ENCODE measurements around the gene OXTR.

Gene OXTR

DNA sequence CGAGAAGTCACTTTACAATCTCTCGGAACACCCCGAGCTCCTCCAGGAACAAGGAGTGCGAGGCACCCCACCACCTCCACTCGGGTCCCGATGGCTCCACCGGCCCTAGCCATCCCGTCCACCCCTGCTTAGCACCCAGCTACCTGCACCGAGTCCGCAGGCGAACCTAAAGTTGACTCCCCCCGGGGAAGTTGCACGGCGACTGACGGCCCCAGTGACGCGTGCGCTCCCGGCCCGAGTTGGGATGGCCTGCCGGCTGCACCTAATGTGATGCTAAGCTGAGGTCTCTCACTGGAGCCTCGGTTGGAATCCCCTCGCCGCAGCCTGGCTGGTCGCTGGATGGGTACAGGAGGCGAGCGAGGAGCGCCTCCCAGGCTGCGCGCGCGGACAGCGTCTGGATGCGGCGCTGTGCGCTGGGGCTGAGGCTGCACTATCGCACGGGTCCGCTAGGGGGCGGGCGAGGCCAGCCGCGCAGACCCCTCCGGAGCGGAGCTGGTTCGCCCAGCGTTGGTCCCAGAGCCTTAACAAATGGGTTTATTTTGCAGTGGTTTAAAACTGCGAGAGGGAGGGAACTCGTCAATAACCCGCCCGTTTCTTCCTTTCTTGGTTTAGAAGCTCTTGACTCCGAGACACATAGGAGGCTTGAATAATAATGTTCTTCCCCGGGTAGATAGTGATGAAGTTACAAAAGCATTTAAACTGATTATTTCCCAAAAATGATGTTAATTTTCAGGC is at the start of gene OXTR:
OXTR (minus strand) TSS at position 526 of the 735 bp plus-strand sequence. CDS start 1,426 bp downstream, outside the sequence.
- peak; percentile 50 for DNase-seq

DNA sequence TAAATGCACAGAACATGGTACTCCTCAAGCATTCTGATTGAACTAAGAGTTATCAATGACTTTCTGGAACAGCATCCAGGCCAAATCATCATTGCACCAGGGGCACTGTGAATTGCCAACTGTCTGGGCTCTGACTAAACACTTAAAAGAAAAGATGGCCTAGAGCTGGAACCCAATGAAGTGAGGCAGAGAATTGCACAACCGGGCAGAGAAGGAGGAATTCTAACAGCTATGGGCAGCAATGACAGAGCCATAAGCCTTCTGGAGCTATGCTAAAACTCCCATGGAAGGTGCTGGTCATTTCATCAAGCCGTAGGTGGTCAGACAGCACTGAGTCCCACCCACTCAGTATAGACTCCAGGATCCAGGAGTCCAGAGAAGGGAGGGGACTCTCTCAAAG is 48.1 kb upstream of the OXTR start:
- no peak for DNase-seq

DNA sequence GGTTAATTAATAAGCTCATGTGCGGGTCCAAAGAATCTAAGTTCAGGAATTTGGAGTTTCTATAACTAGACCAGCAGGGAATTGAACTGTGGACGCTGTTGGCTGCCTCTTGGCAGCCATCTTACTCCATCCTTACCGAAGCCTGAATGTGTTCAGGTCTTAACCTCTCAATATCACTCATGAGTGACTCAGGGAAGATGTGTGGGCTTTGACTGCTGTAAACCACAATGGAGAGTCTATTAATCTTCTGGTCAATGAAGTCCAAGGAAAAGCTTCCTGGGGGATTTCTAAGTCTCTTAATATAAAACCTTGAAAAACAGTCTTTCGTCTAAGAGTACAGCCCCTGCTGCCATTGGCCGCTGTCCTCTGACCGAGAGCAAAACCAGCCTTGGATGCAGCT is 46.7 kb upstream of the OXTR start:
- no peak for DNase-seq

DNA sequence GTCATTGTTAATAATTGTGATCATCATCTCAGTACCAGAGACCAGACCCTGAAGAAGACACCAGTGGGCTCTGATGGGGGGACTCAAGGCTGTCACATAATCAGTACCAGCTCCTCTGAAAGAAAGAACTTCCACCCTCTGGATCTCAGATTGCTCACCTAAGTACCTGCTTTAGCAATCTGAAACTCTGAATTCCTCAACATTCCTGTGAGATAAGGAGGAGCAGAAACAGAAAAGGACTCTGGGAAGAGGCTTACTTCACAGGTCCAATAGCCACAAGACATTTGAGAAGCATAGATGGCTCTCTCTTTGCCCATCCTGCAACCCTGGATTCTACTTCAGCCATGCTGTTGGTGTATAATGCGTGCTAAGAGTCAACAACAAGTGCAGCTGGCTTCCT is 44.0 kb upstream of the OXTR start:
- no peak for DNase-seq

DNA sequence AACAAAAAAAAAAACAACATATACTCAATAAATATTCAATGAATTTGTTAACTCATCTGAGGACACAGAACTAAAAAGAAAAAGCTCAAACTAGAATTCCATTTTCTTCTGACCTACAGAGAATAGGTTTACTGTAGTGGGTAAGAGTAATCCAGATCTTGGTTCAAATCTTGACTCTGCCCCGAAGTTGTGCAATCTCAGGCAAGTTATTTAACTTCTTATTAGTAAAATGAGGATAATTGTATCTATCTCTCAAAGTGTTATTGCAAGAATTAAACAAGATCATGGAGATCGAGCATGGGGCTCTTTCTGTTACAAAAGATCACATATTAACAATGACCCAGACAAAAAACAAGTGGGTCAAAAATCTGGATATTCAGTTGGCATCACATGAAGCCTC is 41.1 kb upstream of the OXTR start:
- DNase-seq: no peak

DNA sequence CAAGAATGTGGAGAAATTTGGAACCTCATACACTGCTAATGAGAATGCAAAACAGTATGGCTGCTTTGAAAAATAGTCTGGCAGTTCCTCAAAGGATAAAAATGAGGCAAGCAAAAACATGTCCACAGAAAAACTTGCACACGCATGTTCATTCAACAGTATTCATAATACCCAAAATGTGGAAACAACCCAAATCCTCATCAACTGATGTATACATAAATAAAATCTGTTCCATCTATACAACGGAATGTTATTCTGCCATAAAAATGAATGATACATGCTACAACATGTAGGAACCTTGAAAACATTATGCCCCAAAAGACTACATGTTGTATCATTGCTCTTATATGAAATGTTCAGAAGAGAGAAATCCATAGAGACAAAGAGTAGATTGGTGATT is 36.4 kb upstream of the OXTR start:
- no peak for DNase-seq

DNA sequence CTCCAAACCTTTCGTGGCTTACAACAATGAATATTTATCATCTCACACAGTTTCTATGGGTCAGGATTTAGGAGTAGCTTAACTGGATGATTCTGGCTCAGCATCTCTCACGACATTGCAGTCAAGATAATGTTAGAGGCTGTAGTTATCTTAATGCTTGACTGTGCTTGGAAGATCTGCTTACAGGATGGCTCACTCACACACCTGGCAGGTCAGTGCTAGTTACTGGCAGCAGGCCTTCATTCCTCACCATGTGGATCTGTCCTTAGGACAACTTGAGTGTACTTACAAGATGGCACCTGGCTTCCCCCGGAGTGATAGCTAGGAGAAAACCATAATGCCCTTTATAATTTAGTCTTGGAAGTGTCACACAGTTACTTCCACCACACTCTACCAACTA is 32.8 kb upstream of the OXTR start:
- no peak for DNase-seq

DNA sequence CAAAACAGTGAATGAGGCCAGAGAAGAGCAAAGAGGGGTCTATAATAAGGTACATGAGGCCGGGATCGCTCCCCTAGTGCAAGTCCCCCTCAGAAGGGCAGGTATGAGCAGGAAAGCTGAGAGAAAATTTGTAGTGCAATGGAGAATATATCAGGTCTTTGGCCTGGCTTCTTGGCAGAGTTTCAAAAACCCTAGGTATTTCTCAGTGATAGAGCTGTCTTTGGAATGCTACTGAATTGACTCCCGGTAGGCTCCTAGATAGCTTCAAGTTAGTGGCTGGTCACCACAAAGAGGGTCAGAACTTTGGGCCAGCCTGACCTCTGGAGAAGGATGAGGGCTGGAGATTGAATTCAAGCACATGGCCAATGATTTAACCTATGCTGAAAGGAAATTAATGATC is 30.6 kb upstream of the OXTR start:
- DNase-seq: no peak

DNA sequence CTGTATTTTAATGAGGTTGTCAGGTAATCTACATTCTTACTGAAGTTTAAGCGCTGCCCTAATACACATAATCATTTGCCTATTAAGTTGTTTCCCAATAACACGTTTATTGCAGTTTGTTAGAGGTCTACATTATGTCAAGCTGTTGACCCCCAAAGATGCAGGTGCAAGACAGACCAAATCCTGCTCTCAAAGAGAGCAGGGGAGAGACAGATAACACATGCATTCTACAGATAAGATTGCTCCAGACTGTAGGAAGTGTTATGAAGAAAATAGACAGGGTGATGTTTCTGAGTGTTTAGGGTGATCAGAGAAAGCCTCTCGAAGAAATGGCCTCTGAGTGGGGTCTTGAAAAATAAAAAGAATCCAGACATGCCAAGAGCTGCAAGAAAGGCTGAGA is 24.8 kb upstream of the OXTR start:
- DNase-seq: no peak

DNA sequence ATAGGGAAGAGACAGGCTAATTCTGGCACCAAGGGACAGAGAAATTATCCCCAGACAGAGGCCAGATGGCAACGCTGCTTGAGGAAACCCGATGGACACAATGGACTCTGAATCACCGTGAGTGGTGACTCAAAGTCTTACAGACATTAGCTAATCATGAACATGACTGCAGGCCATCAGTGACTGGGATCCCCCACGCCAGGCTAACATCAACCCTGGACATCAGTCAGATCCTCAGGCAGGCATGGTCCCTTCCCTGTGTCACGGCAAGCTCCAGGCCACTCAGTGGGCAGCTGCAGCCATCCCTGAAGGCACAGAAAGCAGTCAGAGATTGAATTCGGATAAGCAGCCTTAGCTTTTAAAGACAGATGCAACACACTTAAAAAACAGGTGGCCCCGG is 23.8 kb upstream of the OXTR start:
- no peak for DNase-seq

DNA sequence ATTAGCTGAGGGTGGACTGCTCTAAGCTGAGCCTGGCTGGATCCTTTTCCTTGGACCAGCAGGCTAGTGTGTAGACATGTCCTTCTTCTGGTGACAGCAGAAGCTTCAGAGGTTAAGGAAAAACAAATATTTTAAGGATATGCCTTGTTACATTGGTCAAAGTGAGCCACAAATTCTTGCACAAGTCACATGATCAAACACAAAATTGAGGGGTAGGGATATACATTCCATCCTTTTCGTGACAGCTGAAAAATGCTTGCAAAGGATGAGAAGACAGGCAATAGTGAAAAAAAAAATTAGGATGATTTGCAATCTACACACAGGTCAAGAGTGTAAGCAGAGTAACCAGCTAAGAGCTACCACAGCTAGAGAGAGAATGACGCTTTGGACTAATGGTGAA is 21.1 kb upstream of the OXTR start:
- DNase-seq: no peak

DNA sequence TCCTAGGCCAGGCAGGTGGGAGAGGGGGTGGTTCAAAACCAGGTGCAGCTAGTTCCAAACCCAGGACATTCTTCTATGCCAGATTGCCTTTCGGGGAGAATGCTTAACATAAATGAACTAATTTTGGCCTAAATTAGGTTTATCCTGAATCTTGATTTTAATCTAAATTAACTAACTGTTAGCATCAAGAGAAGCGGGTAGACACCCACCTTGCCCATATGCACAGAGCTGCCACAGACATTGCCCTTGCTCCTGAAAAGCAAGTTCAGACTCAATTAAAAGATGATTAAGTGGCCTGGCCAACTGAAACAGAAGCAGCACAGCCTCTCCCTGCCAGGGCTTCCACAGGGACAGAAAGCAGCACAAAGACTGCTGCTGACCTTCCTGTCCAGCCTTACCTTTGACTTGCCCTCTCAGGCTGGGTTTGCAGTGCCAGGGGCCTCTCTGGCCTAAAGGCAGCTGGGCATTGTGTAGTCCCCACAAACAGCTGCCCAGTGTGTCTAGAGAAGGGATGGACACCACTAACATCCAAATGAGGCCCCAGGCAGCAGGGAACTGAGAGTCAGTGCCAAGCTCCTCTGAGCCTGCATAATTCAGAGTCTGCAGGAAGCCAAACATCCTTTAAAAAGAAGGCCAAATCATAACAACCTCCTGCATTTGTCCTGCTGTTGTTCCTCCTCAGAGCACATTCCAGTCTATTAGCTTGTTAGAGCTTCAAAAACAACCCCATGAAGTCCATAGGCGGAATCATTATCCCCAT is 15.4 kb upstream of the OXTR start:
- DNase-seq: no peak

DNA sequence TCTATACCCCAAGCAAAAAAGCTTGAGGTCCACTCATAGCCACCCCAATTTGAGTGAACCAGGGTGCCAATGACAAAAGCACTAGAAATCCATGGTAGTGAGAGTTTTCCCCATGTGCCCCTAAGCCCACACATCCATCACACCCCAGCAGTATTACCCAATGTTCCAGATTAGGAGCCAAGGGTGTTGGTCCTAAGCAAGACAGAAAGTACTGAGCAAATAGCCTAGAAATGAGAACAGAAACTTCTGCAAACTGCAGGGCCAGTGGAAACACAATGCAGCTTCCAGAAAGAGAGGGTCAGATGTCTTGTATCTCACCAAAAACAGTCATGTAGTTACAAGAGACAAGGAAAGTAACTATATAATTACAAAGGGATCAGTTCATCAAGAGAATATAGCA is 10.9 kb upstream of the OXTR start:
- no peak for DNase-seq

DNA sequence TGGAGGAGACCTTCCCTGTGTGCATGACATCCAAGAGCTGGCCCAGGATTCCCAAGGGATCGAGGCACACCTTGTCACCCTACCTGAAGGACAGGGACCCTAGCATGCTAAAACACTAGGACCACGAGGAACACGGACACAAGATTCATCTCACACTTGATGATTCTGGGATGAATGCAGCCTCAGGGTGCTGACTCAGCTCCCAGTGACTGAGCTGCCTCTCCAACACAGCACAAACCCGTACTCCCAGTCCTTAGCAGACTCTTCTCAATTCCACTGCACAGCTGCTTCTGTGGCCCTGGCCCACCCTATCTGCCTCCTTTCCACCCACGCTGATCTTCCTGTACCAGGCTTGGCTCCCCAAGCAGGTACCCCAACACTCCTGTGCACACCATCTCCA is 9.1 kb upstream of the OXTR start:
- DNase-seq: no peak

DNA sequence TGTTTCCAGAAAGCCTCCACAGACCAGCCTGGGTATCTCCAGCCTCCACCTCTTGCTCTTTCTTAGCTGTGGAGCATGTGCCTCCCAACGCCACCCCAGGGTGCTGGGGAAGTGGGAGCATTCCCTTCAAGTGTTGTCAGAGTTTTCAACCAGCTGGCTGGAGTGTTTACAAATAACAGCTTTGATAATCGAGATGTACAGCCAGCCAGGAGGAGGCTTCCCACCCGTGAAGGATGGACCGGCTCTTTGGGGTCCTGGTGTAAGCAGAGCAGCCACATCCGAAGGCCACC is 8.5 kb upstream of the OXTR start:
- DNase-seq: no peak

DNA sequence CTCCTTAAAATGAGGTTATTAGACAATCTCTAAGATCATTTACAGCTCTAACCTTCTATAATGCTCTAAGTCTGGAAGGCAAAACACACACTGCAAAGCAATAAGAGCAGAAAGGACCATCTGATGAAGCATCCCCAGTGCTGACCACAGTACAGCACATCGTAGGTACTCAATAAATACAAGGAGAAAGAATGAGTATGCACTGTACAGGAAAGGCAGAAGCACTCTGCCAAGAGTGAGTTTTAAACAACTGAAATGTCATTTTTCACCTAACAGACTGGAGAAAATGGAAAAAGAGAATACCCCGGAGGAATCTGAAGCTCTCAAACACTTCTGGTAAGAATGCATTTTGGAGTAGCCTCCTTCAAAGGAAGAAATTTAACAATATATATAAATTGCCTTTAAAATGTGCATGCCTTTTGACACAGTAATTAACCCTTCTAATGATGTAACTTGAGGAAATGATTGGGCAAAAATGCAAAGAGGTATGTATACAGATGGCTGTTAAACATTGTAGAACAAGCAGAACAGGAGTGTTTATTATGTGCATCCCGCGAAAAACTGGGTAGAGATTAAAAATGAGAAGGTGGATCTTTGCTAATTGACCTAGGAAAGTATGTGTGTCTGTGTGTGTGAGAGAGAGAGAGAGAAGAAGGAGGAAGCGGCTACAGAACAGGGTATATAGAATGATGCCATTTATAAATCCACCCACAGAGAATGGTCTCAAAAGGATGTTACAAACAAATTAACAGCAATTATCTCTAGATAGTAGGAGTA is 8.0 kb upstream of the OXTR start:
- no peak for DNase-seq

DNA sequence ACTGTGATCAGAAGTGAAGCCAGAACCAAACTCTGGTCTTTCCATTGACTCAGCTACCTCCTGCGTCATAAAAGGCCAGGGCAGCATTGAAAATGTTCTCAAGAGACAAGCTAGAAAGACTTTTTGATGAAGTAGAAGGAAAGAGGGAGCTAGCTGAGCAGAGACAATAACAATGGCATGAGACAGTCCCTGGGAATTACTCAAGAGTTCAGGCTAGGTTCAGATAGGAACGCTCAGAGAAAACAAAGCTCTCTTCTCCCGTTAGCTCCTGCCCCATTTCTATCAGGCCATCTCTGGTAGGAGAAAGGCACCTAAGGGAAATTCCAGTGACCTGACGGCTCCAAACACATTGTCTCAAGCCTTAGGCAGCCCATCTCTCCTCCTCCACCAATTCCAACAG is 7.0 kb upstream of the OXTR start:
- no peak for DNase-seq

DNA sequence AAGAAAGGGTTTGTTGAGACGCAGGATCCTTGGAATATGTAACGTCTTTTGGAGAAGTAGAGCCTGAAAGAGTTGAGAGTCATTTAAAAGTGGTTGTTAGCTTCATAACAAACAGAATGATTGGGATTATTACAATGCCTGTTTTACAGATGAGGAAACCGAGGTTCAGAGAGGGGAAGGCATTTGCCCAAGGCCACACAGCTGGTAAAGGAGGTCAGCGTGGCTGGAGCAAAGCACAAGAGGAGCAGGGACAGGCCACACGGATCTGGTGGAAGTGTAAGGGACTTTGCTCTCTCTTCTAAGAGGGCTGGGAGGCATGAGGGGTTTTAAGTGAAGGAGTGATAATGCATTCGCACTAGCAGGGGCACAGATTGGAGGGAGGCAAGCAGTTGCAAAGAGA is 6.2 kb upstream of the OXTR start:
- no peak for DNase-seq

DNA sequence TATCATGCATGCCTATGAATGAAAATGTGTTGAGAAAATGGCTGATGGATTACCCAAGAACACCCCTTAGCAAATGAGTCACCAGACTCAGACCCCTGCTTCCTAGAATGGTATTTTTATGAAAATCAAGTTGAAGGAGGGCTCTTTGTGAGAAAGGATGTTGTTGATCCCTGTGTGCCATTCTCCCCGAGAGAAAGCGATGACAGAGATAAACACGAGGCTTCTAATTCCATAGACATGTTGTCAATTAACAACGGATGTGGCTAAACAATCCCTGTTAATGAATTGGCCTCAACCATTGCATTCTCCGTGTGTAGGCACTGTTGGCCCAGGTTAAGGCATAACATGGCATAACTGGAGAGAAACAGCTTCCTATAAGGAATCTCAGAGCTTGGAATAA is 5.8 kb upstream of the OXTR start:
- DNase-seq: no peak

DNA sequence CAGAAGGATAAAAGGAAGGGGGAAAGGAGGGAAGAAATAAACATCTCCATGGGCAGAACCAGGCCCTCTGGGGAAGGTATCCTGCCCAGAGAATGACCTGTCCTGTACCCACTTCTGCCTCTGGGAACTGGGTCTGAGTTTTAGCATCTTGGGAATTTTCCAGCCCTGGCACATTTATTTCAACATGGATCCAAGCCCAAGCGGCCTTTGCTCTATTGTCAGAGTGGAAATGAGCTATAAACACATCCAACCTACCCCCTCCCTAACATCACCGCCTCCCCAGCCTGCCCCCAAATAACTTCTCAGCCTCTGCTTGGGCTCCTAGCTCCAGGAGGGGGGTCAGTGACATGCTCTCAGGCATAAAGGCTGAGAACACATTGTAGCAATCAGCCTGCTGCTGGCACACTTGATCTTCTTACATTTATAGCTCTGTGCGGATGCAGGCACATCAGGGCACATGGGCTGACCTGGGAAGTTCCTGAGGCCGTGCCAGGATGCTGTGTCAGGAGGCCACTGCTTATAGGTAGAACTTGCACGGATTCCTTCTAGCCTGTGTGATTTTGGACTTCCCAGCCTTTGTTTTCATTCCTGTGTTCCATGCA is 4.6 kb upstream of the OXTR start:
- DNase-seq: no peak

DNA sequence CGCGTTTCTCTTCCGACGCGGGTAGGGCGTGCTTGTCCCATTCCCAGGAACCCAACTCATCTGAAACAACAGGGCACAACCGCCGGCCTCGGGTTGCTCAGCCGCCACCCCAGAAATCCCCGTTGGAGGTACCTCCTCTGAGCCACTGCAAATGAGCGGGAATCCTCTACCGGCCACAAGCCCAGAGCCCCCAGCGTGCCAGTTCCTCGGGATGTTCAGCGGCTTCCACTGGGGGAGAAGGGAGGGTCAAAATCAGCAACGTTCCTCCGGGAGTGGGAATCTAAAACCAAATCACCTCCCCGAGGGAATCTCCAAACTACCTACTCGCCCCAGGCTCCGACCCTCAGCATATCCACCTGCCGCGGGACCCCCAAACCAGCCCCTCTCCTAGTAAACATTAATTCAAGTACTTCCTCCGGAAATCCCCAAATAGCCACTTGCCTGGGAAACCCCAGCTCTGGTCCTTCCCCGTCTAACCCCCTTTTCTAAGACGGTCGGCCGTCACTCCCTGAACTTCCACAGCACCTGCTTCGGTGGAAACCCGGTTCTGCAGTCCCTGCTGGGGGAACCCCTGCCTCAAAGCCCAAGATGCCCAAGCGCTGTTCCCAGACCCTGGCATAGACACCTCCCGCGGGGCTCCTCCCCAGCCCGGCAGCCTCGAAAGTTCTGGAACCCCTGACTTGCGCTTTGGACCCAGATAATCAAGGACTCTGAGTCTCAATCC is 887 bp downstream of the OXTR start:
- DNase-seq: no peak

DNA sequence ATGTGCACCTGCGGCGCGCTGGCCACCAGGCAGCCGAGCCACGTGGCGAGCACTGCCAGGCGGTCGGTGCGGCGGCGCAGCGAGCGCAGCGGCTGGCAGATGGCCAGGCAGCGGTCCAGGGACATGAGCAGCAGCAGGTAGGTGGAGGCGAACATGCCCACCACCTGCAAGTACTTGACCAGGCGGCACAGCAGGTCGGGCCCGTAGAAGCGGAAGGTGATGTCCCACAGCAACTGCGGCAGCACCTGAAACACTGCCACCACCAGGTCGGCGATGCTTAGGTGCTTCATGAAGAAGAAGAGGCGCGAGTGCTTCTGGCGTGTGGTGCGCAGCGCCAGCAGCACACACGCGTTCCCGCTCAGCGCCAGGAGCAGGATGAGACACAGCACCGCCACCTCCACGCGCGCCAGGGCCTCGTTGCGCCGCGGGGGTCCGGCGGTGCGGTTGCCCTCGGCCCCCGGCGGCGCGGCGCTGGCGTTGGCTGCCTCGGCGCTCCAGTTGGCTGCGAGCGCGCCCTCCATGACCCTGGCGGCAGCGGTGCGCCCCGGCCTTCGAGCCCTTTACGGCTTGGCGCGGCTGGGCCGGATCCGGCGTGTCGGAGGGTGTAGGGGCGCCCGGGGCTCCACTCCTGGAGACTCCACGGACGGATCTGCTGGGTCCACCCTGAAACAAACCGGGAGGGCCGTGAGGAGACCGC is 1.6 kb downstream of the OXTR start:
- DNase-seq: peak; percentile 40

Data from NCI-H1092 treated with DMSO at 0.1 percent for 48 hours (cell line).